ENCODE measurements around the gene NAIF1. TPM values are rescaled to one million over a fixed set of nuclear protein-coding genes. Genes with fewer than 3 reads are reported as not detected.

The NAIF1 gene
- total RNA-seq, 4 donors from 2014 or later, result 3.6 to 9.5 (median 8.9) TPM

- no peak for TF ChIP-seq CTCF (IDR thresholded peaks at IDR 0.05; ENCODE audit: low read depth)
Measured at GRCh38 chr9:128099932-128100491, 32.9 kb upstream of the NAIF1 start.

GRCh38 chr9:128099231-128099931 lies 32.3 kb upstream of the NAIF1 start:
- TF ChIP-seq CTCF (IDR thresholded peaks at IDR 0.05; ENCODE audit: low read depth), result no peak

GRCh38 chr9:128098297-128099230 lies 31.4 kb upstream of the NAIF1 start:
- no peak for TF ChIP-seq CTCF (IDR thresholded peaks at IDR 0.05; ENCODE audit: low read depth)

- TF ChIP-seq CTCF (IDR thresholded peaks at IDR 0.05; ENCODE audit: low read depth), result no peak
Measured at GRCh38 chr9:128097543-128098296, 30.6 kb upstream of the NAIF1 start.

- TF ChIP-seq CTCF (IDR thresholded peaks at IDR 0.05; ENCODE audit: low read depth), result no peak
Measured at GRCh38 chr9:128096616-128097536, 29.8 kb upstream of the NAIF1 start.

- TF ChIP-seq CTCF (IDR thresholded peaks at IDR 0.05; ENCODE audit: low read depth), result no peak
Measured at GRCh38 chr9:128094950-128095544, 27.9 kb upstream of the NAIF1 start.
